GM21390 (cell line): ENCODE data around the gene BARX1.
"Not testable (repeated sequence)": the region's sequence is repeated elsewhere in the genome, so short reads cannot be mapped to it uniquely, and the experiment has no call there.

Source experiments
- ATAC-seq: cut with Tn5 transposase; IDR thresholded peaks from one replicate; pipeline ENCODE4 v1.9.1; 2021; ENCODE audit not compliant: unreplicated experiment

The BARX1 gene

GRCh38 chr9:93955111-93955980 lies at the start of gene BARX1:
TSS of gene BARX1 (minus strand) at chr9:93955355. CDS start at chr9:93955146, 209 bp downstream.
- no peak for ATAC-seq

DNA sequence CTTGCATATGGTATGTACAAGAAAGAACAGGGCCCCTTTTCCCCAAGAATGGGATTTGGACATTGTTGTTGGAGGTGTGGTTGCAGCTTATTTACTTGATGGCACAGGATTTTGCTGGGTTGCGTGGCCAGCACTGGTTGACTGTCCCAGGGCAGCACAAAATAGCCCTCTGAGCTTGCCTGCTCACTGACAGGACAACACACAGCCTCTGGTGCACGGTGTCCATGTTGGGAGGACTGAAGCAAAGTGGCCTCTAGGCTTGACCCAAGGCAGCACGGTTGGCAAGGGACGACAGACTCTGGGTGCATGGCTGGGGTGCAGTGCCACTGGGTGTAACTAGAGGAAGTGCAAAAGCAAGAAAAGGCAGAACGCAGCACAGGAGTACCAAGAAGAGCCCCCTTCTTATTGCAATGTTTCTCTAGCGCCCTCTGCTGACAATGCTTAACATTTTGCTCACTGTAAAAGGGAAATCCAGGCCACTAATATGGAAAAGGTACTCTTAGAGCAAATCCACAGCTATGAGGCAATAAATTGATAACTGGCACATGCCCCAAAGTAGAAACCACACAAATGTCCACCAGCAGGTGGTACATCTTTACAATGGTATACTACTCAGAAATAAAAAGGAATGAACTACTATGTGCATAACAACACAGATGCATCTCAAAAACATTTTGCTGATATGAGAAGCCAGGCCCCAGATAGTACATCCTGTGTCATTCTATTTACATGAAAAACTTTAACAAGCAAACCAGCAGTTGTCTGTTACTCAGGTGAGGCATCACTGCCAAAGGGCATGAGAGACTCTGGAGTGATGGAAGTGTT lies 47.4 kb upstream of the BARX1 start:
- no peak for ATAC-seq

DNA sequence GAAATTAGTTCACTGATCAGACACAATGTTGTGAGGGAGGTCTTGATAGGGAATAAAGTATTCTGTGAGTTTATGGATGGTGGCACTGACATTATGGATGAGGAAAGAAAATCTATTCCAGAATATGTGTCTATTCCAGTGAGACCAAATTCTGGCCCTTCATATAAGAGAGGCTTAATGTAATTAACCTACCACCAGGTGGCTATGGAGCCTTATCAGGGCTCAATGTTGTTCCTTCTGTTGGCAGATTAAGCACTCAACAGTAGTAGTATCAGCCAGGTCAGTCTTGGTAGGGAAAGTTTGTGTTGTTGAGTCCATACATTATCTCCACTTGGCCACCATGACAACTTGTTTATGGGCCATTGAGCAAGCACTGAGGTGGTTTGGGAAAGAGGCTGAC lies 41.7 kb upstream of the BARX1 start:
- no peak for ATAC-seq

GRCh38 chr9:93996367-93996766 lies 41.2 kb upstream of the BARX1 start:
- ATAC-seq = no peak

DNA sequence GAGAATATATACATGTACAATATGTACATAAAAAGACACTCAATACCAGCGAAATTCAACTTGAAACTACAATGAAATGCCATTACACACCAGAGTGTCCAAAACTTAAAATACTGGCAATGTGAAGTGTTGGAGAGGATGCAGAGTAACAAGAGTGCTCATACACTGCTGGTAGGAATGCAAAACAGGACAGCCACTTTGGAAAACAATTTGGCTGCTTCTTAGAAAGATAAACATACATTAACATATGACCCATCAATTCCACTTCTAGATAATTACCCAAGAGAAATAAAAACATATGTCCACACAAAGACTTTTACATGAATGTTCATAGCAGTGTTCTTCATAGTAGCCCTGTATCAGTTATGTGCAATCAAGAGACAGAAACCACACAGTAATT lies 39.4 kb upstream of the BARX1 start:
- no peak for ATAC-seq

GRCh38 chr9:93994132-93994531 lies 39.0 kb upstream of the BARX1 start:
- no peak for ATAC-seq

GRCh38 chr9:93992830-93993229 lies 37.7 kb upstream of the BARX1 start:
- no peak for ATAC-seq

- ATAC-seq = no peak
These were observed 35.3 kb upstream of the BARX1 start for GRCh38 chr9:93990448-93990847.

DNA sequence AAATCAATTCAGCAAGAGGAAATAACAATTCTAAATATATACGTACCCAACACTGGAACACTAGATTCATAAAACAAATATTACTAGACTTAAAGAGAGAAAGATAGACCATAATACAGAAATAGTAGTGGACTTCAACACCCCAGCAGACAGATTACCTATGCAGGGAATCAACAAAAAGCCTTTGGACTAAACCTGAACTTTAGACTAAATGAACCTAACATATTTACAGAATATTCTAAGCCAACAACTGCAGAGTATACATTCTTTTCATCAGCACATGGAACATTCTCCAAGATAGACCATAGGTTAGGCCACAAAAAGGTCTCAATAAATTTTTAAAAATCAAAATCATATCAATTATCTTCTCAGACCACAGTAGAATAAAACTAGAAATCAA lies 32.9 kb upstream of the BARX1 start:
- no peak for ATAC-seq

- no peak for ATAC-seq
These were observed 29.7 kb upstream of the BARX1 start for GRCh38 chr9:93984860-93985259.

GRCh38 chr9:93983875-93984274 lies 28.7 kb upstream of the BARX1 start:
- ATAC-seq = no peak

DNA sequence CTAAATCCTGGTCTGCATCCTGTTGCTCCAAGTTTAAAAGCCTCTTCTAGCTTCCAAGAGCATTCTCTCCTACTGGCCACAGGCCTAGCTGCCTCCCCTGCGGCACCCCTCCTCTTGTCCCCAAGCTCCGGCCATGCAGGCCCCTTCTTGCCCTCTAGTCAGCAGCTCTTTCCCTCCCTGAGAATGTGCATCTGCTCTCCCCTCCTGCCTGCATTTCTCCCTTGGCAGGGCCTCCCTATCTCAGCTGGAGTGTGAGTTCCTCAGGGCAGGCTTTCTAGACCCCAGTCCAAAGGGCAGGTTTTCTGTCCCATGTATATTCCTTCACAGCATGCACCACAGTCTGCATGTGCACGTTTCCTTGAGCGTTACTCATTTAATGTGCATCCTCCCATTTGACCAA lies 24.6 kb upstream of the BARX1 start:
- ATAC-seq = no peak

DNA sequence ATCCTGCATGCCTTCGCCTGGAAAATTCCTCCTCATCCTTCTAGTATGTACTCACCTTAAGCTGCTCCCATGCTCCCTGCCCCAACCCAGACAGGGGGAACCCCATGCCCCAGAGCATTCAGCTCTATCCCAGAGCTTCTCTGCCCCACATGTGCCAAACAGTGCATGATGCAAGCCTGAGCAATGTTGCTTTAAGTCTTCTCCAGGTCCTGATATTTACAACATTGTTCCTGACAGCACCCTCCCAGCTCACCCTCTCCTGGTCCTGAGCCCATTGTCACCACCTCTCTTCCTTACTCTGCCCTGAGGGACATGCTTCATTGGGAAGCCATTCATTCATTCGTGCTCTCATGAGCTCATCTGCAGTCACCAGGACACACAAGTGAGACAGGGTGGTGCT lies 23.4 kb upstream of the BARX1 start:
- ATAC-seq = no peak

- no peak for ATAC-seq
These were observed 21.8 kb upstream of the BARX1 start for GRCh38 chr9:93976973-93977372.

DNA sequence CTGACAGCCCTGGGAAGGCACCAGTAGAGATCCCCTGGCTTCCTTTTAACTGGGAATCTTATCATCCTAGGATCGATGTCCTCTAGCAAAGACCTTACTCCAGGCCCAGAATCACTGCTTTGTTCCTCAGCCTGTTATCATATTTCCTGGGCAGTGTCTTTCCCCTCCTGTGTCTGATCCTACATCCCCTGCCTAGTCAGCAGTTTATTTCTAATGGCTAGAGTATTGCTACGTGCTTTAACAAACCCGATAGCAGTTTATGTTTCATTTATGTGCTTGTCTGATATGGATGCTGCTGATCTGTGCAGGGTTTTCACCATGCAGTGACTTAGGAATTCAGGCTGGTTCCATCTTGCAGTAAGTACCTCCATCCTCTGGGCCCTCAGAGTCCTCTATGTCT lies 20.9 kb upstream of the BARX1 start:
- ATAC-seq = no peak

DNA sequence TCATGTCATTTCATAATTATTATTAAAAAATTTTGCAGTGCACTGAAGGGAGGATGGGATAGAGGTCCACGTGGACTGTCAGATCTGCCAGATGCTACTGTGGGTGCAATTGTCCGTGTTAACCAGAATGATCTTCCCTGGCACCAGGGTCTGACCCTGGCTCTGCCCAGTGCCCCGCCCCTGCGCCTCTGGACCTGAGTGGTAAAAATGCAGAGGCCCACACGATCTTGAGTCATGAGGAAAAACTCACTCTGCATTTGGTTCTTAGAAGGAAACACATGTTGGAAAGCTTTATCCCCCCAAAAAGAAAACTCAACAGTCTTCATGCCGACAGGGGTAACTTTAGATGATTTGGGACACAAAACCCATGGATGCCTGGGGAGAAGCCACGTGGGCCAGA lies 20.1 kb upstream of the BARX1 start:
- ATAC-seq = no peak

DNA sequence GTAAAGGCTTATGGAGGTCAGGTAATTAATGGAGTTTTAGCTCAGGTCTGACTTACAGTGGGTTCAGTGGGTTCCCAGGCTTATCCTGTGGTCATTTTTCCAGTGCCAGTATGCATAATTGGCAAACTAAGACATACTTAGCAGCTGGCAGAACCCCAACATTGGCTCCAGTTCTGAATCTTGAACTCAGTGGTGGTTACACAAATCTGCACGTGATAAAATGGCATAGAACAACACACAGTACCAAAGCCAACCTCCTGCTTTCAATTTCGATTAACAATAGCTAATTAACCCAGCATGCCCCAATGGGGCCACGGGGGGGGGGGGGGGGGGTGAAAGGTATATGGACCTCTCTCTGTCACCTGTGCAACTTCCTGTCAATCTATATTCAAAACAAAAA lies 19.0 kb upstream of the BARX1 start:
- no peak for ATAC-seq

- ATAC-seq = not testable (repeated sequence)
These were observed 17.5 kb upstream of the BARX1 start for GRCh38 chr9:93972655-93973054.

DNA sequence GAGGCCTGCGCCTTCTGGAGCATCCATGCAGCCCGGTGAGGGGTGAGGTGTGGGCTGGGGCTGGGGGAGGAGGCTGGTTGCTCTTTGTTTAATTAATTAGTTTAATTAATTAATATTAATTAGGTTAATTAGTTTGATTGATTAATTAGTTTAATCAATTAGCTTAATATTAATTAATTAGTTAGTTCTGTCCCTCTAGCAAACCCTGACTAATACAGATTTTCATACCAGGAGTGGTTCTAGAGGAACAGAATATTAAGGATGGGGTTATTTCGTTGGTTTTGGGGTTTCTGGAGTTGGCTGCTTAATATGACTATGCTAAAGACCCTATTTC lies 14.1 kb upstream of the BARX1 start:
- ATAC-seq = no peak

GRCh38 chr9:93968451-93969327 lies 13.5 kb upstream of the BARX1 start:
- no peak for ATAC-seq

GRCh38 chr9:93967020-93967803 lies 12.1 kb upstream of the BARX1 start:
- no peak for ATAC-seq
